Liver (tissue), 9 donors: ENCODE results near the gene NDUFB5. TPM values are rescaled to one million over a fixed set of nuclear protein-coding genes. Genes with fewer than 3 reads are reported as not detected.

Experiments used
- DNase-seq: peaks from one replicate; pipeline ENCODE4 v3.0.0-alpha.2; 2017; ENCODE audit warnings: low spot score
- H3K27ac ChIP-seq, 2 donors: one replicate each; pipeline ENCODE4 v1.7.0; 2013; ENCODE audit warnings: inconsistent platforms in 2 of 2, low read length in 2 of 2, control low read depth in 1 of 2, low read depth in 1 of 2, mild to moderate bottlenecking in 1 of 2
- H3K27me3 ChIP-seq, 4 donors: one replicate each; pipeline versions ENCODE4 v1.6.1 to v1.7.0; 2013; ENCODE audit warnings: low read length in 3 of 4, inconsistent platforms in 1 of 4, mild to moderate bottlenecking in 1 of 4, moderate library complexity in 1 of 4; ENCODE audit not compliant: control insufficient read depth in 4 of 4, insufficient read depth in 4 of 4
- H3K36me3 ChIP-seq, 4 donors: one replicate each; pipeline versions ENCODE4 v1.6.1 to v1.7.0; 2013; ENCODE audit warnings: low read length in 3 of 4, mild to moderate bottlenecking in 3 of 4, low read depth in 1 of 4, moderate library complexity in 1 of 4; ENCODE audit not compliant: control insufficient read depth in 4 of 4, insufficient read depth in 3 of 4
- H3K4me1 ChIP-seq, 4 donors: one replicate each; pipeline versions ENCODE4 v1.6.1 to v1.7.0; 2013; ENCODE audit warnings: low read length in 3 of 4, mild to moderate bottlenecking in 3 of 4, moderate library complexity in 1 of 4; ENCODE audit not compliant: control insufficient read depth in 4 of 4, insufficient read depth in 4 of 4
- H3K4me3 ChIP-seq, 3 donors: one replicate each; pipeline versions ENCODE4 v1.6.1 to v1.7.0; 2013; ENCODE audit warnings: low read length in 3 of 3, control low read depth in 1 of 3, low read depth in 1 of 3, mild to moderate bottlenecking in 1 of 3
- H3K9ac ChIP-seq, 2 donors: one replicate each; pipeline ENCODE4 v1.7.0; 2013; ENCODE audit warnings: low read length in 2 of 2, mild to moderate bottlenecking in 2 of 2, moderate library complexity in 2 of 2, control low read depth in 1 of 2, low read depth in 1 of 2
- H3K9me3 ChIP-seq, 4 donors: one replicate each; pipeline versions ENCODE4 v1.6.1 to v1.7.0; 2013; ENCODE audit warnings: low read length in 3 of 4; ENCODE audit not compliant: control insufficient read depth in 4 of 4
- ATF3 ChIP-seq: IDR thresholded peaks from 2 replicates; pipeline ENCODE4 v1.6.1; 2016; ENCODE audit warnings: antibody characterized with exemption
- CTCF ChIP-seq: fragments of 150-350 bp; IDR thresholded peaks from 2 replicates; pipeline ENCODE4 v1.5.1; 2017; ENCODE audit warnings: improper control_type of control experiment, low read depth, low read length; ENCODE audit not compliant: missing input control
- EGR1 ChIP-seq, 2 donors: IDR thresholded peaks; 2 replicates each; pipeline ENCODE4 v1.6.1; 2016 to 2018; ENCODE audit warnings: antibody characterized with exemption in 2 of 2, low read depth in 2 of 2
- FOXA1 ChIP-seq: IDR thresholded peaks from 2 replicates; pipeline ENCODE4 v1.6.1; 2016; ENCODE audit warnings: antibody characterized with exemption
- FOXA2 ChIP-seq: IDR thresholded peaks from 2 replicates; pipeline ENCODE4 v1.6.1; 2016; ENCODE audit warnings: antibody characterized with exemption
- GABPA ChIP-seq, 2 donors: IDR thresholded peaks in 1 of 2; conservative IDR thresholded peaks in 1 of 2; 2 replicates each; pipeline ENCODE4 v1.6.1; 2016; ENCODE audit warnings: antibody characterized with exemption in 2 of 2, mild to moderate bottlenecking in 1 of 2, moderate library complexity in 1 of 2
- HNF4A ChIP-seq, 2 donors: conservative IDR thresholded peaks; 2 replicates each; pipeline ENCODE4 v1.6.1; 2016; ENCODE audit warnings: antibody characterized with exemption in 2 of 2, mild to moderate bottlenecking in 2 of 2
- HNF4G ChIP-seq: IDR thresholded peaks from 2 replicates; pipeline ENCODE4 v1.6.1; 2016; ENCODE audit warnings: antibody characterized with exemption
- JUND ChIP-seq, 2 donors: IDR thresholded peaks; 2 replicates each; pipeline ENCODE4 v1.6.1; 2016; ENCODE audit warnings: antibody characterized with exemption in 2 of 2
- MAX ChIP-seq: IDR thresholded peaks from 2 replicates; pipeline ENCODE4 v1.6.1; 2016; ENCODE audit warnings: antibody characterized with exemption
- NR2F2 ChIP-seq: IDR thresholded peaks from 2 replicates; pipeline ENCODE4 v1.6.1; 2016; ENCODE audit warnings: antibody characterized with exemption
- RAD21 ChIP-seq, 2 donors: IDR thresholded peaks; 2 replicates each; pipeline ENCODE4 v1.6.1; 2016; ENCODE audit warnings: antibody characterized with exemption in 2 of 2, mild to moderate bottlenecking in 2 of 2
- REST ChIP-seq: IDR thresholded peaks from 2 replicates; pipeline ENCODE4 v1.6.1; 2016; ENCODE audit warnings: antibody characterized with exemption, mild to moderate bottlenecking
- RXRA ChIP-seq, 2 donors: IDR thresholded peaks; 2 replicates each; pipeline ENCODE4 v1.6.1; 2017 to 2018; ENCODE audit warnings: antibody characterized with exemption in 2 of 2, mild to moderate bottlenecking in 1 of 2
- SP1 ChIP-seq: IDR thresholded peaks from 2 replicates; pipeline ENCODE4 v1.6.1; 2018; ENCODE audit warnings: antibody characterized with exemption, mild to moderate bottlenecking
- TAF1 ChIP-seq: conservative IDR thresholded peaks from 2 replicates; pipeline ENCODE4 v1.6.1; 2016; ENCODE audit warnings: antibody characterized with exemption, mild to moderate bottlenecking
- YY1 ChIP-seq: IDR thresholded peaks from 2 replicates; pipeline ENCODE4 v1.6.1; 2016; ENCODE audit warnings: antibody characterized with exemption, mild to moderate bottlenecking
- ZBTB33 ChIP-seq: IDR thresholded peaks from 2 replicates; pipeline ENCODE4 v1.6.1; 2016; ENCODE audit warnings: antibody characterized with exemption
- whole genome bisulfite sequencing: extraction: QIAGEN DNeasy Blood & Tissue Kit; methylation state at CpG from one replicate; pipeline ENCODE4 v1.1.7; 2013; 5-methylcytosine and 5-hydroxymethylcytosine counted together
- polyA plus RNA-seq, 2 donors: library from polyadenylated mRNA; stranded (reverse) in 1 of 2; unstranded in 1 of 2; fragments of 200-250 nt in 1 of 2; fragments of >200 nt in 1 of 2; fragmentation: Nextera tagmentation in 1 of 2; extraction: Ambion mirVana in 1 of 2; gene quantifications; one replicate each; pipeline versions ENCODE4 v1.2.1 to v1.2.3, GENCODE V29; 2013 to 2015
- total RNA-seq, 2 donors: library from RNA; depleted of rRNA; stranded (reverse); fragments of >200 nt; gene quantifications; one replicate each; pipeline ENCODE4 v1.2.3, GENCODE V29; 2014
- donor health status: healthy.
- donor health status: healthy.
- donor health status: healthy.
- donor health status: healthy.
- donor health status: healthy.

NDUFB5 gene
- total and polyA plus RNA-seq, 4 donors = 43.4 to 92.8 (median 47.6) TPM

- Histone ChIP-seq H3K36me3 (no peaks in the 10 kb centered on the region), H3K9me3 (no peaks in the 10 kb centered on the region), H3K27me3 (no peaks in the 10 kb centered on the region), H3K9ac (peak within 1 kb of the TSS; percentile 26 to 91), H3K4me3 (peak within 1 kb of the TSS; percentile 85 to 90 (median 85)), H3K27ac (peak within 1 kb of the TSS; percentile 70 to 85), H3K4me1 (peaks cover 2 to 8% (median 6%) of the 10 kb centered on the region in 4 donors)
- TF ChIP-seq ZBTB33 = no peak
- no peak for TF ChIP-seq HNF4G
- TF ChIP-seq EGR1 (IDR thresholded peaks at IDR 0.05; ENCODE audit: low read depth in 2 of 2) = peak; percentile 91 to 92
- peak; percentile 54 for TF ChIP-seq MAX
- TF ChIP-seq YY1 = peak; percentile 89
- TF ChIP-seq FOXA1 = no peak
- peak; percentile 97 for TF ChIP-seq SP1
- TF ChIP-seq ATF3 = no peak
- TF ChIP-seq REST = peak; percentile 39
- peak; percentile 58 for TF ChIP-seq TAF1
- no peak for TF ChIP-seq CTCF
- TF ChIP-seq FOXA2 = no peak
- TF ChIP-seq JUND (IDR thresholded peaks at IDR 0.05) = no peak
- peak; percentile 20 to 24 for TF ChIP-seq RAD21 (IDR thresholded peaks at IDR 0.05)
- no peak for TF ChIP-seq NR2F2
- TF ChIP-seq GABPA (IDR thresholded peaks at IDR 0.05 in 1 of 2, conservative IDR thresholded peaks at IDR 0.05 in 1 of 2) = peak in 1 of 2 donors; percentile 67
- TF ChIP-seq RXRA (IDR thresholded peaks at IDR 0.05) = peak in 1 of 2 donors; percentile 26
- peak in 1 of 2 donors; percentile 14 for TF ChIP-seq HNF4A (conservative IDR thresholded peaks at IDR 0.05)
- DNase-seq = peak; percentile 99
- under 1% methylated on average over 55 of the region's 55 CpGs for WGBS
Observed at GRCh38 chr3:179562591-179563270, 41.9 kb upstream of the NDUFB5 start, which contains the start of gene ACTL6A. Gene ACTL6A, plus strand, starts transcription at chr3:179562926. Its CDS starts 167 bp downstream, at chr3:179563093.
